ENCODE data around the gene KAZN.

The KAZN gene

DNA sequence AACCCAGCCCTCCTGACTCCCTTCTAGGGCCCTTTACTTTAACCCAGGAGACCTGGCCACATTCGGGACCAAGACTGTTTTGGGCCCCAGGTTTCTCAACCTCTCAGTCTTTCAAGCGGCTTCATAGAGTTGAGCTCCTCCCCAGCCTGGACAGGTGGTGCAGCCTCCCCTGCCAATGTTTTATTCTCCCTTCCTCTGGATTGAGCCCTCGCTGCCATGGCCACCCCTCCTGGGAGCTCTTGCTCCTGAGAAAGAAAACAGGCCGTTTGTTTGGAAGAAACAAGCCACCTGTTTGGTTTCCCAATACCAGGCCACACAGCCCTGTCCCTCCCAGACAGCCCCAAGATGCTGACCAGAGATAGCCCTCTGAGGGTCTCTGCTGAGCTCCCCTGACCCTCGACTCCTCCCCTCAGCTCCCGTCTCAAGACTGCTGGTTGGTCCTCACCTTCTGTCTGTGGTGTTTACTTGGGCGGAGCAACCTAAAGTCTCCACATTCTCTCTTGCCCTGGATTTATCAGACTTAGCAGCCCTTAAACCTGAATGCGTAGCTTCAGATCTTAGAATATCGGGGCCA lies 558.4 kb downstream of the KAZN start:
- TF ChIP-seq FOXM1 (IDR thresholded peaks at IDR 0.05; ENCODE audit: borderline replicate concordance, low read depth), result no peak
- no peak for TF ChIP-seq EP300 (IDR thresholded peaks at IDR 0.05; ENCODE audit: borderline replicate concordance)
- no peak for TF ChIP-seq TCF12 (IDR thresholded peaks at IDR 0.05; ENCODE audit: low read depth)
- TF ChIP-seq RAD21 (IDR thresholded peaks at IDR 0.05; ENCODE audit: low read depth), result no peak
- no peak for TF ChIP-seq YY1 (IDR thresholded peaks at IDR 0.05; ENCODE audit: low read depth)
- no peak for TF ChIP-seq ZBTB7A (IDR thresholded peaks at IDR 0.05; ENCODE audit: low read depth)
- TF ChIP-seq, protein P1, sequence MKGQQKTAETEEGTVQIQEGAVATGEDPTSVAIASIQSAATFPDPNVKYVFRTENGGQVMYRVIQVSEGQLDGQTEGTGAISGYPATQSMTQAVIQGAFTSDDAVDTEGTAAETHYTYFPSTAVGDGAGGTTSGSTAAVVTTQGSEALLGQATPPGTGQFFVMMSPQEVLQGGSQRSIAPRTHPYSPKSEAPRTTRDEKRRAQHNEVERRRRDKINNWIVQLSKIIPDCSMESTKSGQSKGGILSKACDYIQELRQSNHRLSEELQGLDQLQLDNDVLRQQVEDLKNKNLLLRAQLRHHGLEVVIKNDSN (IDR thresholded peaks at IDR 0.05), result no peak

DNA sequence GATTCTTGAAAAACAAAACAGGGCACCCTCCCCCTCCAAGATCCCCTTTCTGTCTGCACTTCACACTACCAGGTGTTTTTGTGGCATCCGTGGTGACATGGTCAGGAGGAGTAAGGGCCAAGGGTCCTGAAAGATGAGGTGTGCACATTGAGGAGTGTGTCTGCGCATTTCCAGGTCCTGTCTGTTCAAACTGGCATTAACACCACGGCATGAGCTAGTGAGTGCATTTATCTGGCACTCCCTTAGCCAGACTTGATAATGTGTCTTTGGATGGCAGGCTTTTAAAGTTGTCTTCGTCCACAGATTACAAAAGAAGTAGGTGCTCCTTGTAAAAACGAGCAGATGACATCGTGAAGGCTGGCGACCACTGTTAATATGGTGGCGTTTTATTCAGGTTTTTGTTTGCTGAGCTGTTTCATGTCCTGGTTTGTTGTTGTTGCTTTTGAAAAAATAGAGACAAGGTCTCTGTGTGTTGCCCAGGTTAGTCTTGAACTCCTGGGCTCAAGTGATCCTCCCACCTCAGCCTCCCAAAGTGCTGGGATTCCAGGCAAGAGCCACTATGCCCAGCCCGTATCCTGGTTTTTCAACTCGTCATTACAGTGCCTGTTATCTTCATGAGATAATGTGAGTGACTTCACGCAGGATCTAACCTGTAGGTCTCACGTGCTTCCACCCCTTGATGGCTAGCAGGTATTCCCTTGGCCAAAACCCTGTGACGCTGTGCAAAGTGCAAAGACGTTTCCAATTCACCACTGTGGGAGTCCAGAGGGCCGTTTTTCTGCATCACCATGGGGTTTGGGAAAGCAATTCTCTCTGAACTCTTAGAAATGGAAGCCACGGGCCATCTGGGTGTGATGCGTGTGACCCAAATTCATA lies 559.3 kb downstream of the KAZN start:
- no peak for TF ChIP-seq RAD21 (IDR thresholded peaks at IDR 0.05; ENCODE audit: low read depth)
- TF ChIP-seq YY1 (IDR thresholded peaks at IDR 0.05; ENCODE audit: low read depth), result no peak
- TF ChIP-seq, protein P2, sequence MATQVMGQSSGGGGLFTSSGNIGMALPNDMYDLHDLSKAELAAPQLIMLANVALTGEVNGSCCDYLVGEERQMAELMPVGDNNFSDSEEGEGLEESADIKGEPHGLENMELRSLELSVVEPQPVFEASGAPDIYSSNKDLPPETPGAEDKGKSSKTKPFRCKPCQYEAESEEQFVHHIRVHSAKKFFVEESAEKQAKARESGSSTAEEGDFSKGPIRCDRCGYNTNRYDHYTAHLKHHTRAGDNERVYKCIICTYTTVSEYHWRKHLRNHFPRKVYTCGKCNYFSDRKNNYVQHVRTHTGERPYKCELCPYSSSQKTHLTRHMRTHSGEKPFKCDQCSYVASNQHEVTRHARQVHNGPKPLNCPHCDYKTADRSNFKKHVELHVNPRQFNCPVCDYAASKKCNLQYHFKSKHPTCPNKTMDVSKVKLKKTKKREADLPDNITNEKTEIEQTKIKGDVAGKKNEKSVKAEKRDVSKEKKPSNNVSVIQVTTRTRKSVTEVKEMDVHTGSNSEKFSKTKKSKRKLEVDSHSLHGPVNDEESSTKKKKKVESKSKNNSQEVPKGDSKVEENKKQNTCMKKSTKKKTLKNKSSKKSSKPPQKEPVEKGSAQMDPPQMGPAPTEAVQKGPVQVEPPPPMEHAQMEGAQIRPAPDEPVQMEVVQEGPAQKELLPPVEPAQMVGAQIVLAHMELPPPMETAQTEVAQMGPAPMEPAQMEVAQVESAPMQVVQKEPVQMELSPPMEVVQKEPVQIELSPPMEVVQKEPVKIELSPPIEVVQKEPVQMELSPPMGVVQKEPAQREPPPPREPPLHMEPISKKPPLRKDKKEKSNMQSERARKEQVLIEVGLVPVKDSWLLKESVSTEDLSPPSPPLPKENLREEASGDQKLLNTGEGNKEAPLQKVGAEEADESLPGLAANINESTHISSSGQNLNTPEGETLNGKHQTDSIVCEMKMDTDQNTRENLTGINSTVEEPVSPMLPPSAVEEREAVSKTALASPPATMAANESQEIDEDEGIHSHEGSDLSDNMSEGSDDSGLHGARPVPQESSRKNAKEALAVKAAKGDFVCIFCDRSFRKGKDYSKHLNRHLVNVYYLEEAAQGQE (IDR thresholded peaks at IDR 0.05; ENCODE audit: low read depth), result no peak
- TF ChIP-seq ZBTB7A (IDR thresholded peaks at IDR 0.05; ENCODE audit: low read depth), result no peak
- no peak for TF ChIP-seq MAX (IDR thresholded peaks at IDR 0.05)
- no peak for TF ChIP-seq TCF12 (IDR thresholded peaks at IDR 0.05; ENCODE audit: low read depth)
- TF ChIP-seq, protein P1 (IDR thresholded peaks at IDR 0.05), result no peak
- no peak for TF ChIP-seq TAF1 (IDR thresholded peaks at IDR 0.05; ENCODE audit: low read depth)
- no peak for TF ChIP-seq CREB1 (IDR thresholded peaks at IDR 0.05; ENCODE audit: low read depth)
- TF ChIP-seq TEAD4 (IDR thresholded peaks at IDR 0.05), result no peak
- no peak for TF ChIP-seq CEBPB (IDR thresholded peaks at IDR 0.05)
- no peak for TF ChIP-seq EGR1 (IDR thresholded peaks at IDR 0.05)
- no peak for TF ChIP-seq FOXM1 (IDR thresholded peaks at IDR 0.05; ENCODE audit: borderline replicate concordance, low read depth)
- no peak for TF ChIP-seq EP300 (IDR thresholded peaks at IDR 0.05; ENCODE audit: borderline replicate concordance)
- no peak for TF ChIP-seq NFIC (IDR thresholded peaks at IDR 0.05)

DNA sequence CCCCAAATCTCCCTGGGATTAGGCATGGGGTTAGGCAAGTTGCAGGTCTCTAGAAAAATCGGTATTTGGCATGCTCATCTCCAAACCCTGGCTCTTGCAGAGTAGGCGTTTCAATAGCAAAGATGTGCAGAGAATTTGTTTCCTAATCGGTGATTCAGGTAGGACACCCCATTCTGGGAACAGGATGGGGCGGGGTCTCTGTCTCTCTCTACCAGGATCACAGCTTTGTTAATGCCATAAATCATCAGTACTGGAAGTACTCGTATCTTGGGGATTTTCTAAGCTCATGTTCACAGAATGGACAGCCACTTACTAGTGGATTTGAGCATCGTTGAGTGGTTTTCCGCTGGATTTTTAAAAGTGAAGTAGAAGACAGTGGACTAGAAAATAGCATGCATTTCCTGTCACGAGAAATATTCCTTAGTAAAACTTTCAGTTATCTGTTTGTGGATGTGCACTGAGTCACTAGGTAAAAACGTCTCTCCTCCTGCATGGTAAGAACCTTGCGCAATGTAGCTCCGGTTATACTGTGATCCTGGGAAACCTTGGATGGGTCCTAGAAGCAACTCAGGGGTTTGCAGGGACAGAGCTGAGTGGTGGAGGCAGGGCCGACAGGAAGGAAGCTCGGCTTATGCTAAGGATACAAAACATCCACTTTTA lies 560.2 kb downstream of the KAZN start:
- TF ChIP-seq ZBTB7A (IDR thresholded peaks at IDR 0.05; ENCODE audit: low read depth) (no peak), CEBPB (IDR thresholded peaks at IDR 0.05) (peak; percentile 57), TAF1 (IDR thresholded peaks at IDR 0.05; ENCODE audit: low read depth) (no peak)

- no peak for TF ChIP-seq EGR1 (IDR thresholded peaks at IDR 0.05)
- TF ChIP-seq, protein P1 (IDR thresholded peaks at IDR 0.05), result no peak
- no peak for TF ChIP-seq MAX (IDR thresholded peaks at IDR 0.05)
- TF ChIP-seq FOXM1 (IDR thresholded peaks at IDR 0.05; ENCODE audit: borderline replicate concordance, low read depth), result no peak
- no peak for TF ChIP-seq TCF12 (IDR thresholded peaks at IDR 0.05; ENCODE audit: low read depth)
These were observed 560.7 kb downstream of the KAZN start for GRCh38 chr1:15159166-15159555.

DNA sequence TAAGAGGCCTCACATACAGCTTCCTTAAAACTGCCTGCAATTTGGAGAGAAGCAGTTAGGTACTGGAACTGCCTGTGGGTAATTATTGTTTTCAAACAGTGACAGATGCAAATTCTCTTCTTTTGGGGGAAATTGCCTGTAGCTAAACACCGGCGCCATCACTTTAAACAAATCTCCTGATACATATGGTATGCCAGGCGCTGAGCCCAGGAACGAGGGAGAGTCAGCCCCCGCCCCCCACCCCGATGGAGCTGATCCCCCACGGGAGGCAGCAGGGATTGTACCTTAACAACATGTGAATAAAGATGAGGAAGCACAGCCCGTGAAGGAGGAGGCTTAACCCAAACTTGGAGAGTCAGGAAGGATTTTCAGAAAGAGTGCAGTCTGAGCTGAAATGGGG lies 562.1 kb downstream of the KAZN start:
- no peak for TF ChIP-seq NFIC (IDR thresholded peaks at IDR 0.05)
- no peak for TF ChIP-seq EP300 (IDR thresholded peaks at IDR 0.05; ENCODE audit: borderline replicate concordance)
- TF ChIP-seq FOXM1 (IDR thresholded peaks at IDR 0.05; ENCODE audit: borderline replicate concordance, low read depth), result no peak
- no peak for TF ChIP-seq CREB1 (IDR thresholded peaks at IDR 0.05; ENCODE audit: low read depth)
- TF ChIP-seq TAF1 (IDR thresholded peaks at IDR 0.05; ENCODE audit: low read depth), result no peak
- no peak for TF ChIP-seq YY1 (IDR thresholded peaks at IDR 0.05; ENCODE audit: low read depth)
- TF ChIP-seq EGR1 (IDR thresholded peaks at IDR 0.05), result no peak
- no peak for TF ChIP-seq RAD21 (IDR thresholded peaks at IDR 0.05; ENCODE audit: low read depth)
- TF ChIP-seq CEBPB (IDR thresholded peaks at IDR 0.05), result no peak
- no peak for TF ChIP-seq TEAD4 (IDR thresholded peaks at IDR 0.05)
- no peak for TF ChIP-seq MAX (IDR thresholded peaks at IDR 0.05)
- no peak for TF ChIP-seq TCF12 (IDR thresholded peaks at IDR 0.05; ENCODE audit: low read depth)
- TF ChIP-seq, protein P2 (IDR thresholded peaks at IDR 0.05; ENCODE audit: low read depth), result no peak
- TF ChIP-seq, protein P1 (IDR thresholded peaks at IDR 0.05), result no peak
- TF ChIP-seq ZBTB7A (IDR thresholded peaks at IDR 0.05; ENCODE audit: low read depth), result no peak
